Ovary (tissue), 9 donors: ENCODE results near the gene SLMAP. TPM values are rescaled to one million over a fixed set of nuclear protein-coding genes. Genes with fewer than 3 reads are reported as not detected.

Experiments
- DNase-seq, 5 donors: peaks; one replicate each; pipeline ENCODE4 v3.0.0-alpha.2; 2019 to 2020
- H3K27ac ChIP-seq, 2 donors: fragments of 200-600 bp; one replicate each; pipeline versions ENCODE4 v1.5.1 to v1.8.0; 2019 to 2022
- H3K27me3 ChIP-seq: fragments of 200-600 bp; one replicate; pipeline ENCODE4 v1.8.0; 2022
- H3K36me3 ChIP-seq: fragments of 200-600 bp; sonication (generic); one replicate; pipeline ENCODE4 v1.5.1; 2019
- H3K4me1 ChIP-seq: one replicate; pipeline ENCODE4 v1.8.1; 2013; ENCODE audit warnings: mild to moderate bottlenecking, moderate library complexity; ENCODE audit not compliant: insufficient read depth
- H3K4me3 ChIP-seq: fragments of 200-600 bp; sonication (generic); one replicate; pipeline ENCODE4 v1.5.1; 2017
- H3K9me3 ChIP-seq, 2 donors: fragments of 200-600 bp in 1 of 2; sonication (generic) in 1 of 2; one replicate each; pipeline versions ENCODE4 v1.5.1 to v1.8.1; 2013 to 2019; ENCODE audit warnings: mild to moderate bottlenecking in 1 of 2, moderate library complexity in 1 of 2
- CTCF ChIP-seq, 3 donors: fragments of 450-650 bp in 2 of 3; fragments of 200-600 bp in 1 of 3; IDR thresholded peaks; one replicate each; pipeline versions ENCODE4 v1.5.1 to v1.8.0; 2016 to 2022; ENCODE audit warnings: antibody characterized with exemption in 3 of 3, mild to moderate bottlenecking in 1 of 3
- EP300 ChIP-seq: sonication (generic); formaldehyde crosslinking; IDR thresholded peaks from one replicate; pipeline ENCODE4 v1.6.1; 2017; ENCODE audit warnings: antibody characterized with exemption
- POLR2A ChIP-seq: fragments of 450-650 bp; IDR thresholded peaks from one replicate; pipeline ENCODE4 v1.6.1; 2017; ENCODE audit warnings: antibody characterized with exemption, mild to moderate bottlenecking, moderate library complexity
- WGBS, 3 donors: extraction: QIAGEN DNeasy Blood & Tissue Kit in 1 of 3; methylation state at CpG; one replicate each; pipeline versions ENCODE4 v1.1.5 to v1.1.7; 2013 to 2017; 5-methylcytosine and 5-hydroxymethylcytosine counted together
- intact Hi-C, 4 donors: fragments of 100-400 bp; cut with DNase I; formaldehyde crosslinking; loops; one replicate each; pipeline versions ENCODE4 v1.11.0 to v1.15.1; 2022 to 2023
- polyA plus RNA-seq, 2 donors: library from polyadenylated mRNA; stranded (reverse); fragments of 200-250 nt in 1 of 2; fragments of 350-450 nt in 1 of 2; fragmentation: Illumina TruSeq in 1 of 2; extraction: RNeasy Lipid Tissue Mini Kit (QIAGEN cat#74804) in 1 of 2; gene quantifications; one replicate each; pipeline ENCODE4 v1.2.3, GENCODE V29; 2013 to 2014
- total RNA-seq, 7 donors: library from RNA; depleted of rRNA in 2 of 7; stranded (reverse); fragments of >200 nt in 2 of 7; fragmentation: NEBNext Ultra II Directional in 3 of 7; extraction: Animal tissue kit (Norgen Biotek cat#: 25700) in 3 of 7; gene quantifications; one replicate each; pipeline versions ENCODE4 v1.1.0 to v1.2.4, GENCODE V29; 2016 to 2023
- donor health status: DM: no; HTN: no; CAD: no; lungs with moderate emphysema.
- donor health status: DM: no; HTN: no; CAD: no.
- donor health status: Bipolar disorder and iron deficiency.
- donor health status: DM: yes; HTN: yes; CAD: no.
- donor health status: DM: no; HTN: no; CAD: no.
- donor health status: DM: yes; HTN: yes; CAD: no.

Gene SLMAP
- total and polyA plus RNA-seq, 9 donors = 26.3 to 113 (median 73.8) TPM

GRCh38 chr3:57977818-57978235 is 221.7 kb downstream of the SLMAP start:
- Histone ChIP-seq H3K4me1 (no peaks in the 10 kb centered on the region), H3K36me3 (no peaks in the 10 kb centered on the region), H3K9me3 (no peaks in the 10 kb centered on the region), H3K4me3 (no peak overlapping the region), H3K27me3 (no peaks in the 10 kb centered on the region), H3K27ac (no peak overlapping the region)
- DNase-seq = no peak
- intact Hi-C loops = no loop called here
- 41 to 50% (median 49%) methylated on average over 4 of the region's 4 CpGs for WGBS, 3 donors
- TF ChIP-seq EP300 = no peak
- no peak for TF ChIP-seq POLR2A
- no peak for TF ChIP-seq CTCF (IDR thresholded peaks at IDR 0.05)

- no peak overlapping the region for H3K27ac ChIP-seq
- H3K36me3 ChIP-seq = no peaks in the 10 kb centered on the region
- no peak for DNase-seq
- no peaks in the 10 kb centered on the region for H3K9me3 ChIP-seq
- H3K27me3 ChIP-seq = no peaks in the 10 kb centered on the region
- H3K4me1 ChIP-seq = no peaks in the 10 kb centered on the region
- intact Hi-C loops = no loop called here
- no peak overlapping the region for H3K4me3 ChIP-seq
- WGBS, 3 donors = 66 to 74% (median 74%) methylated on average over 8 of the region's 8 CpGs
- no peak for TF ChIP-seq EP300
- TF ChIP-seq CTCF (IDR thresholded peaks at IDR 0.05) = no peak
- no peak for TF ChIP-seq POLR2A
Observed at GRCh38 chr3:57978316-57978715, 222.2 kb downstream of the SLMAP start.

Other genes with a start within 250 kb of the SLMAP start
- 10 to 100 TPM in 1 of 7 donors, 1 to 10 TPM in 2, under 1 TPM in 4; 0.20 to 20.1 (median 0.95) TPM for gene DNAH12, start 212.0 kb upstream of the SLMAP start, total RNA-seq
- under 1 TPM; 0.28 to 0.29 TPM for gene DNAH12, start 212.0 kb upstream of the SLMAP start, polyA plus RNA-seq
- 10 to 100 TPM in 6 of 7 donors, 1 to 10 TPM in 1; 8.7 to 24.2 (median 17.8) TPM for gene PDE12, start 200.0 kb upstream of the SLMAP start, total RNA-seq
- 1 to 10 TPM; 4.6 to 7.3 TPM for gene PDE12, start 200.0 kb upstream of the SLMAP start, polyA plus RNA-seq
- gene ARF4, start 159.0 kb upstream of the SLMAP start, total RNA-seq = 100 to 1,000 TPM in 6 of 7 donors, 10 to 100 TPM in 1; 84.5 to 149 (median 131) TPM
- 100 to 1,000 TPM; 119 to 295 TPM for gene ARF4, start 159.0 kb upstream of the SLMAP start, polyA plus RNA-seq
- gene DENND6A, start 63.2 kb upstream of the SLMAP start, total RNA-seq = 10 to 100 TPM; 17.8 to 52.4 (median 39.9) TPM
- gene DENND6A, start 63.2 kb upstream of the SLMAP start, polyA plus RNA-seq = 10 to 100 TPM; 15.5 to 21.3 TPM